Limb (tissue), 2 donors: Measurements from ENCODE around the gene NRN1L.

ENCODE experiments used
- DNase-seq, 2 donors: peaks; one replicate each; pipeline ENCODE4 v3.0.0-alpha.2; 2016; ENCODE audit errors: extremely low spot score in 2 of 2

The NRN1L gene

GRCh38 chr16:67915831-67916723, 31.4 kb downstream of the NRN1L start:
- DNase-seq, result no peak

GRCh38 chr16:67917140-67917851, 32.6 kb downstream of the NRN1L start:
- DNase-seq, result no peak

- no peak for DNase-seq
Observed at GRCh38 chr16:67917852-67918236, 33.2 kb downstream of the NRN1L start.

GRCh38 chr16:67919622-67920221, 35.0 kb downstream of the NRN1L start:
- DNase-seq, result no peak

GRCh38 chr16:67922221-67922620, 37.5 kb downstream of the NRN1L start:
- no peak for DNase-seq

- no peak for DNase-seq
Observed at GRCh38 chr16:67922740-67923139, 38.1 kb downstream of the NRN1L start.

- no peak for DNase-seq
Observed at GRCh38 chr16:67923414-67924116, 38.9 kb downstream of the NRN1L start.

GRCh38 chr16:67924140-67924906, 39.6 kb downstream of the NRN1L start:
- DNase-seq, result no peak

- DNase-seq, result no peak
Observed at GRCh38 chr16:67926181-67926750, 41.6 kb downstream of the NRN1L start.

- no peak for DNase-seq
Observed at GRCh38 chr16:67927131-67927941, 42.7 kb downstream of the NRN1L start.

- DNase-seq, result no peak
Observed at GRCh38 chr16:67928147-67928546, 43.5 kb downstream of the NRN1L start.

GRCh38 chr16:67928561-67929364, 44.1 kb downstream of the NRN1L start:
- peak; percentile 62 to 79 for DNase-seq

- no peak for DNase-seq
Observed at GRCh38 chr16:67930191-67930590, 45.5 kb downstream of the NRN1L start.

- DNase-seq, result no peak
Observed at GRCh38 chr16:67930678-67931211, 46.1 kb downstream of the NRN1L start.

GRCh38 chr16:67931712-67932461, 47.2 kb downstream of the NRN1L start, which contains the start of gene CTRL:
TSS of gene CTRL (minus strand) at chr16:67931862. CDS start at chr16:67931852, 10 bp downstream.
- peak in 1 of 2 donors; percentile 19 for DNase-seq

- no peak for DNase-seq
Observed at GRCh38 chr16:67932462-67932840, 47.8 kb downstream of the NRN1L start.

GRCh38 chr16:67933805-67934204, 49.1 kb downstream of the NRN1L start:
- peak in 1 of 2 donors; percentile 22 for DNase-seq
